Fibroblast of pulmonary artery (primary cell): ENCODE results near the gene RNPEP.
"Not testable (repeated sequence)": the region's sequence is repeated elsewhere in the genome, so short reads cannot be mapped to it uniquely, and the experiment has no call there.

Source experiments
- DNase-seq: peaks from one replicate; pipeline ENCODE4 v3.0.0-alpha.2; 2010; ENCODE audit warnings: low read depth
- H3K4me3 ChIP-seq: replicated peaks from 2 replicates; pipeline ENCODE4 v1.5.1; 2011; ENCODE audit warnings: low read depth, mild to moderate bottlenecking, control low read depth, low read length, moderate library complexity
- TF ChIP-seq, protein P1 (sequence below): IDR thresholded peaks from 2 replicates; pipeline ENCODE4 v1.5.1; 2011; ENCODE audit warnings: mild to moderate bottlenecking, control low read depth, low read length, inconsistent platforms; ENCODE audit errors: missing control alignments

RNPEP gene

DNA sequence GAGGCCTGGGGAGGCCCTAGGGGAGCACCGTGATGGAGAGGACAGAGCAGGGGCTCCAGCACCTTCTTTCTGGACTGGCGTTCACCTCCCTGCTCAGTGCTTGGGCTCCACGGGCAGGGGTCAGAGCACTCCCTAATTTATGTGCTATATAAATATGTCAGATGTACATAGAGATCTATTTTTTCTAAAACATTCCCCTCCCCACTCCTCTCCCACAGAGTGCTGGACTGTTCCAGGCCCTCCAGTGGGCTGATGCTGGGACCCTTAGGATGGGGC, 33.2 kb downstream of the RNPEP start:
- no peak overlapping the region for H3K4me3 ChIP-seq
- no peak for DNase-seq
- TF ChIP-seq, protein P1, sequence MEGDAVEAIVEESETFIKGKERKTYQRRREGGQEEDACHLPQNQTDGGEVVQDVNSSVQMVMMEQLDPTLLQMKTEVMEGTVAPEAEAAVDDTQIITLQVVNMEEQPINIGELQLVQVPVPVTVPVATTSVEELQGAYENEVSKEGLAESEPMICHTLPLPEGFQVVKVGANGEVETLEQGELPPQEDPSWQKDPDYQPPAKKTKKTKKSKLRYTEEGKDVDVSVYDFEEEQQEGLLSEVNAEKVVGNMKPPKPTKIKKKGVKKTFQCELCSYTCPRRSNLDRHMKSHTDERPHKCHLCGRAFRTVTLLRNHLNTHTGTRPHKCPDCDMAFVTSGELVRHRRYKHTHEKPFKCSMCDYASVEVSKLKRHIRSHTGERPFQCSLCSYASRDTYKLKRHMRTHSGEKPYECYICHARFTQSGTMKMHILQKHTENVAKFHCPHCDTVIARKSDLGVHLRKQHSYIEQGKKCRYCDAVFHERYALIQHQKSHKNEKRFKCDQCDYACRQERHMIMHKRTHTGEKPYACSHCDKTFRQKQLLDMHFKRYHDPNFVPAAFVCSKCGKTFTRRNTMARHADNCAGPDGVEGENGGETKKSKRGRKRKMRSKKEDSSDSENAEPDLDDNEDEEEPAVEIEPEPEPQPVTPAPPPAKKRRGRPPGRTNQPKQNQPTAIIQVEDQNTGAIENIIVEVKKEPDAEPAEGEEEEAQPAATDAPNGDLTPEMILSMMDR: no peak

GRCh38 chr1:202016022-202016810, 33.8 kb downstream of the RNPEP start:
- no peak for DNase-seq

GRCh38 chr1:202016811-202017748, 34.6 kb downstream of the RNPEP start:
- no peak for DNase-seq
- TF ChIP-seq, protein P1: no peak
- no peak overlapping the region for H3K4me3 ChIP-seq

More at GRCh38 chr1:202016022-202016810, 33.8 kb downstream of the RNPEP start:
- no peak overlapping the region for H3K4me3 ChIP-seq
- TF ChIP-seq, protein P1: no peak

DNA sequence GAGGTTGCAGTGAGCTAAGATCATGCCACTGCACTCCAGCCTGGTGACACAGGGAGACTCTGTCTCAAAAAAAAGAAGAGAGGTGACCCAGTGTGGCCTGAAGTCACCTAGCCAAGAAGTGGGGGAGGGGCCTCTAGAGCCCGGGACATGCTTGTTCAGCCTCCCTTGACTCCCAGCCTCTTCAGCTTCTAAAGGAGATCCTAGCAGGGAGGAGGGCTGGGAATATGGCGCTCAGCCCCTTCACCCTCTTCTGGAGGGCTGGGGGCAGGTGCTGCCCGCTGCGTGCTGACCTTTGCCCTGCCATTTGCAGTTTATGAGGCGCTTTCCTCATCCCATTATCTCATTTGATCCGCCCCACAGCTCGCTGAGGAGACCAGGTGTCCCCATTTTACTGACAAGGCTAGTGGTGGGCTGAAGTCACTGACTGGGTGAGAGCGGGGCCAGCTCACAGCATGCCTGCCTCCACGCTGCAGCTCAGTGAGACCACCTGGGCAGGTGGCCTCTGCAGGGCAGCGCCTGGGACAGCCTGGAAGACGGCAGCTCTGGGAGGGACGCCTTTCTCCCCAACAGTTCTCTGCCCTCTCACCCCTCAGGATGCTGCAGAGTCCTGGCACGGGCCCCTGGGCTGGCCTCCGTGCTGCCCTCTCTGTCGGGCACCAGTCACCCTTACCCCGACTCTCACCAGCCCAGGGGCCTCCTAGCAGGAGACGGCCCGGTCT, 35.5 kb downstream of the RNPEP start:
- no peak for DNase-seq
- H3K4me3 ChIP-seq: no peak overlapping the region
- TF ChIP-seq, protein P1: no peak

DNA sequence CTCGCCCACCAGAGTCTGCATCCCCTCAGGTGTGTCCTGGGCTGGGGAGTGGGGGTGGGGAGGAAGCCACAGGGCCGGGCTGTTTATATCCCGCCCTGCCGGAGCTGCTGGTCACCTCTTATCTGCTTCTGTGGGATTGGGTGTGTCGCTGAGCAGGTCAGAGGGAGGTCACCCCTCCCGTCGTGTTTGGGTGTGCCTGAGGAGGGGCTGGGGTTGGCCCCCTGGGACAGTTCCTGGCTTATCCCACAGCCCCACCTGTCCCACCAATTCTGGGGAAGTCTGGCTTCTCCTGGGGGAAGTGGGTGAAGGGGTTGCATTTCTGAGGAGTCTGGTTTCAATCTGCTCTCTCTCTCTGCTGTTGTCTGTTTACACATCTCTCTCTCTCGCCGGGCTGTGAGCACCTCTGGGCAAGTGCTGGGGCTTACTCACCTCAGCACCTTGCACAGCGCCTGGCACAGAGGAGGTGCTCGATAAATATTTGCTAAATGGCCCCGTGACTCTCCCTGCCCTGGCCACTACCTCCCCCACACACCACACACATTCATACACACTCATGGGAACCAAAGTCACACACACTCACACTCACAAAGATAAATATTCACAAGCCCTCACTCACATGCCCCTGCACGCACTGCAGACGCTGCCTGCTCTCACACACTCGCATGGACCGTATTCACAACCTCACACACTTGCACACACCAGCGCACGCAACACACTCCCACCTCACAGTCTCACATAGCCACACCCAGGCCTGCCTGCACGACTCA, 36.2 kb downstream of the RNPEP start:
- TF ChIP-seq, protein P1: no peak
- no peak for DNase-seq

GRCh38 chr1:202019235-202019558, 36.7 kb downstream of the RNPEP start:
- not testable (repeated sequence) for H3K4me3 ChIP-seq, DNase-seq

More for the DNA sequence above, 36.2 kb downstream of the RNPEP start:
- H3K4me3 ChIP-seq: no peak overlapping the region
